GM19372 (cell line): ENCODE data around the gene PKIB.
"Not testable (repeated sequence)": the region's sequence is repeated elsewhere in the genome, so short reads cannot be mapped to it uniquely, and the experiment has no call there.

Source experiments
- ATAC-seq: cut with Tn5 transposase; IDR thresholded peaks from one replicate; pipeline ENCODE4 v1.9.1; 2021; ENCODE audit warnings: mild to moderate bottlenecking, low read depth, moderate library complexity; ENCODE audit not compliant: unreplicated experiment

Gene PKIB

GRCh38 chr6:122620428-122620827 lies 10.2 kb downstream of the PKIB start:
- no peak for ATAC-seq

GRCh38 chr6:122620902-122621301 lies 10.7 kb downstream of the PKIB start:
- ATAC-seq = no peak

GRCh38 chr6:122621638-122622037 lies 11.4 kb downstream of the PKIB start:
- no peak for ATAC-seq

GRCh38 chr6:122622479-122622878 lies 12.3 kb downstream of the PKIB start:
- ATAC-seq = no peak

GRCh38 chr6:122623279-122623678 lies 13.1 kb downstream of the PKIB start:
- no peak for ATAC-seq

GRCh38 chr6:122624853-122625252 lies 14.6 kb downstream of the PKIB start:
- ATAC-seq = no peak

GRCh38 chr6:122628714-122629113 lies 18.5 kb downstream of the PKIB start:
- no peak for ATAC-seq

- no peak for ATAC-seq
Observed at GRCh38 chr6:122631571-122632249, 21.5 kb downstream of the PKIB start.

GRCh38 chr6:122640366-122640765 lies 30.2 kb downstream of the PKIB start:
- ATAC-seq = no peak

GRCh38 chr6:122641819-122642218 lies 31.6 kb downstream of the PKIB start:
- ATAC-seq = no peak

- not testable (repeated sequence) for ATAC-seq
Observed at GRCh38 chr6:122642604-122643003, 32.4 kb downstream of the PKIB start.

GRCh38 chr6:122645256-122645655 lies 35.1 kb downstream of the PKIB start:
- no peak for ATAC-seq

- ATAC-seq = no peak
Observed at GRCh38 chr6:122647765-122648164, 37.6 kb downstream of the PKIB start.

- ATAC-seq = no peak
Observed at GRCh38 chr6:122648726-122649125, 38.5 kb downstream of the PKIB start.

- no peak for ATAC-seq
Observed at GRCh38 chr6:122649701-122650100, 39.5 kb downstream of the PKIB start.

GRCh38 chr6:122650403-122650802 lies 40.2 kb downstream of the PKIB start:
- ATAC-seq = no peak

- no peak for ATAC-seq
Observed at GRCh38 chr6:122651031-122651430, 40.8 kb downstream of the PKIB start.

- no peak for ATAC-seq
Observed at GRCh38 chr6:122651604-122652003, 41.4 kb downstream of the PKIB start.

GRCh38 chr6:122652431-122652830 lies 42.2 kb downstream of the PKIB start:
- ATAC-seq = no peak

- no peak for ATAC-seq
Observed at GRCh38 chr6:122653094-122653493, 42.9 kb downstream of the PKIB start.

- no peak for ATAC-seq
Observed at GRCh38 chr6:122654012-122654411, 43.8 kb downstream of the PKIB start.

- ATAC-seq = no peak
Observed at GRCh38 chr6:122657601-122658000, 47.4 kb downstream of the PKIB start.

GRCh38 chr6:122660296-122660695 lies 50.1 kb downstream of the PKIB start:
- ATAC-seq = no peak
